Esophagus squamous epithelium (tissue), 4 donors: Measurements from ENCODE around the gene SEPTIN10.

ENCODE experiments used
- CTCF ChIP-seq, 6 experiments: fragments of 450-650 bp in 4 of 6; fragments of 200-600 bp in 2 of 6; sonication (generic) in 2 of 6; IDR thresholded peaks; one replicate each; pipeline ENCODE4 v1.5.1; 2016 to 2019; ENCODE audit warnings: antibody characterized with exemption in 6 of 6, mild to moderate bottlenecking in 4 of 6, moderate library complexity in 4 of 6
- POLR2A ChIP-seq, 4 donors: fragments of 450-650 bp; IDR thresholded peaks; one replicate each; pipeline ENCODE4 v1.6.1; 2017; ENCODE audit warnings: antibody characterized with exemption in 4 of 4, mild to moderate bottlenecking in 4 of 4, moderate library complexity in 3 of 4

- TF ChIP-seq CTCF (IDR thresholded peaks at IDR 0.05) (no peak), POLR2A (IDR thresholded peaks at IDR 0.05) (no peak)
Observed at GRCh38 chr2:109542384-109542783, 71.4 kb downstream of the SEPTIN10 start.
